ENCODE data around the gene TMEM176B. TPM values are rescaled to one million over a fixed set of nuclear protein-coding genes. Genes with fewer than 3 reads are reported as not detected.

TMEM176B gene
- total RNA-seq, 1 donor from 2014 or later, result 18.3 TPM

DNA sequence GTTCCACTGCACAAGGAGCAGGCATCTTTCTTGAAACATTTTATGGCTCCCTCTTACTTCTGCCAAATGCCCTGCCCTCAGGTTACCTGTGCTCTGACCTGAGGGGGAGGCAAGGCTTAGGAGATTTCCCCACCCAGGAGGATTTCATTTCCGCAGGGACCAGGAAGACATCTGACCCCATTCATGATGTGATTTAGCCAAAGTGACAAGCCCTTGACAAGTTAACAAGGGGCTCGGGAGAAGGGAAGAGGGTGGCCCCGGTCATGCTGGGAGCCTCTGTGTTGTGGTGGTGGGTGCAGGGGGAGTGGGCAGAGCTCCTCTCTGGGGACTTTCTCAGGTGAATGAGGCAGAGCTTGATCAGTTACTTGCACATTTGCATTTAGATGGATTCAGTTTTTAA is 44.0 kb downstream of the TMEM176B start:
- no peaks in the 10 kb centered on the region for H3K36me3 ChIP-seq (ENCODE audit: control insufficient read depth in 3 of 3, insufficient read depth in 3 of 3, low read length in 3 of 3)
- H3K4me3 ChIP-seq (ENCODE audit: low read length in 3 of 3), result no peak overlapping the region
- peaks cover 0 to 7% (median 5%) of the 10 kb centered on the region in 3 donors for H3K4me1 ChIP-seq (ENCODE audit: control insufficient read depth in 3 of 3, insufficient read depth in 3 of 3, low read length in 3 of 3)
- H3K9ac ChIP-seq (ENCODE audit: low read depth in 1 of 3, low read length in 3 of 3), result no peak overlapping the region
- H3K27me3 ChIP-seq (ENCODE audit: control insufficient read depth in 3 of 3, insufficient read depth in 3 of 3, low read length in 3 of 3), result no peaks in the 10 kb centered on the region
- no peaks in the 10 kb centered on the region for H3K9me3 ChIP-seq (ENCODE audit: control insufficient read depth in 3 of 3, low read length in 3 of 3)
- peak overlapping the region; percentile 68 for H3K27ac ChIP-seq (ENCODE audit: low read depth, low read length)

DNA sequence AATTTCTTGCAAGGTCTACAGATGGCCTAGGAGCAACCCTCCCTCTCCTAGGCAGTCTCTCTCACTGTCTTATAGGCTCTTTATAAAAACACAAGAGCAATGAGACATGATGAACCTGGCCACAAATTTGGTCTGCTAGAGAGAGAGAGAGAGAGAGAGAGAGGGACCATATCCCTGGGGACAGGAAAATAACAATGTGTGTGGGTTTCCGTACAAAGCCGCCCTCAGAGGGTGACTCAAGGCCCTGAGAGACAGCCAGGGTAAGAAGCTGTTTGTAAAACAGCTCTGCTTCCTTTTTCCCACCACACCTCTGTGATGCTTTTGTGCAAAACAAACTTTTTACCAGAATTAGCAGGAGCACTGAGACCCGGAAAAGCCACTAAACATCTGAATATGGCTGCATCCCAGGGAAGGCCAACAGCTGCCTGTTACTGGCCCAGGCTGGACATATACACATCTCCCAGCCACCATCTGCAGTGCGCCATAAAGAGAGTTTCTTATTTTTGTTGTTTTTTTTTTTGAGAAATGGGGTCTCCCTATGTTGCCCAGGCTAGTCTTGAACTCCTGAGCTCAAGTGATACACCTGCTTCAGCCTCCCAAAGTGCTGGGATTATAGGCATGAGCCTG is 44.6 kb downstream of the TMEM176B start:
- H3K9ac ChIP-seq (ENCODE audit: low read depth in 1 of 3, low read length in 3 of 3), result no peak overlapping the region
- no peak overlapping the region for H3K4me3 ChIP-seq (ENCODE audit: low read length in 3 of 3)
- no peaks in the 10 kb centered on the region for H3K36me3 ChIP-seq (ENCODE audit: control insufficient read depth in 3 of 3, insufficient read depth in 3 of 3, low read length in 3 of 3)
- peak overlapping the region; percentile 68 for H3K27ac ChIP-seq (ENCODE audit: low read depth, low read length)
- no peaks in the 10 kb centered on the region for H3K27me3 ChIP-seq (ENCODE audit: control insufficient read depth in 3 of 3, insufficient read depth in 3 of 3, low read length in 3 of 3)
- H3K9me3 ChIP-seq (ENCODE audit: control insufficient read depth in 3 of 3, low read length in 3 of 3), result no peaks in the 10 kb centered on the region
- H3K4me1 ChIP-seq (ENCODE audit: control insufficient read depth in 3 of 3, insufficient read depth in 3 of 3, low read length in 3 of 3), result peaks cover 0 to 7% (median 5%) of the 10 kb centered on the region in 3 donors

DNA sequence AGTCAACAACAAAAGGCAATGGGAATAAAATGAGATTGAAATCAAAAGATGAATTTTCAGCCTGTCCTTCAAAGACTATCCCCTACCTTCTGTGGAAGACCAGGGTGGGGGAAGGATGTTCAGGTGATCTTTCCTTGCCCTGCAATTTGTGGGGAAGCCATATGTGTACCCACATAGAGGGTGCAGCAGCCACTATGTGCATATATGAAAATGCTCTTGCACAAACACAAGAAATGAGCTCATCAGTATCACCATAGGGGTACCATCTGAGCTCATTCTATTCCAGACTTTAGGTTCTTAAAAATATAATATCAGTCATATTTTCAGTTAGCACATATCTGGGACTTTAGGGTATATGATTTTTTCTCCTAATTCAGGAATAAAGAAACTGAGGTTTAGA is 45.2 kb downstream of the TMEM176B start:
- H3K27ac ChIP-seq (ENCODE audit: low read depth, low read length), result peak overlapping the region; percentile 47
- no peaks in the 10 kb centered on the region for H3K27me3 ChIP-seq (ENCODE audit: control insufficient read depth in 3 of 3, insufficient read depth in 3 of 3, low read length in 3 of 3)
- H3K9ac ChIP-seq (ENCODE audit: low read depth in 1 of 3, low read length in 3 of 3), result no peak overlapping the region
- H3K4me3 ChIP-seq (ENCODE audit: low read length in 3 of 3), result no peak overlapping the region
- peaks cover 0 to 7% (median 5%) of the 10 kb centered on the region in 3 donors for H3K4me1 ChIP-seq (ENCODE audit: control insufficient read depth in 3 of 3, insufficient read depth in 3 of 3, low read length in 3 of 3)
- no peaks in the 10 kb centered on the region for H3K36me3 ChIP-seq (ENCODE audit: control insufficient read depth in 3 of 3, insufficient read depth in 3 of 3, low read length in 3 of 3)
- H3K9me3 ChIP-seq (ENCODE audit: control insufficient read depth in 3 of 3, low read length in 3 of 3), result no peaks in the 10 kb centered on the region

DNA sequence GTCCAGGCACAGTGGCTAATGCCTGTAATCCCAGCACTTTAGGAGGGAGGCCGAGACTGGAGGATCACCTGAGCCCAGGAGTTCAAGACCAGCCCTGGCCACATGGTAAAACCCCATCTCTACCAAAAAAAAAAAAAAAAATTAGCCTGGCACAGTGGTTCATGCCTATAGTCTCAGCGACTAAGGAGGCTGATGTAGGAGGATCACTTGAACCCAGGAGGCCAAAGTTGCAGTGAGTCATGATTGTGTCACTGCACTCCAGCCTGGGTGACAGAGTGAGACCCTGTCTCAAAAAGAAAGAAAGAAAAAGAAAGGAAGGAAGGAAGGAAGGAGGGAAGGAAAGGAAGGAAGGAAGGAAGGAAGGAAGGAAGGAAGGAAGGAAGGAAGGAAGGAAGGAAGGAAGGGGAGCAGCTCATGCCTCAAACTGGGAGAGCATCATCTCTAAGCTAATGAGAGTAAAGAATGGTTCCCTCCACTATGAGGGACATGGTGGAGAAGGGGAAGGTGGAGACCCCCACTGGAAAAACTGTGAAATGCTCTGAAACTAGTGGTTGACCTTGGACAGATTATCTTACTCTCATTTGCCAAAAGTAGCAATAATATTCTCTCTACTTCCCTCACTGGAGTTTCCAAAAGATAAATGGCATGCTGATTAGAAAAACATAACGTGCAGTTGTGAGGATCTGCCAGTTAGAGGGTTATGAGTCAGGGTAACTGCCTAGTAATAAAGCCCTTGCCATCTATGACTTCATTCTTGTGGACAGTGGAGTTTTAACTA is 46.1 kb downstream of the TMEM176B start:
- Histone ChIP-seq H3K9me3 (ENCODE audit: control insufficient read depth in 3 of 3, low read length in 3 of 3) (no peaks in the 10 kb centered on the region), H3K9ac (ENCODE audit: low read depth in 1 of 3, low read length in 3 of 3) (no peak overlapping the region), H3K4me1 (ENCODE audit: control insufficient read depth in 3 of 3, insufficient read depth in 3 of 3, low read length in 3 of 3) (peaks cover 0 to 7% (median 5%) of the 10 kb centered on the region in 3 donors), H3K4me3 (ENCODE audit: low read length in 3 of 3) (no peak overlapping the region), H3K27ac (ENCODE audit: low read depth, low read length) (no peak overlapping the region), H3K27me3 (ENCODE audit: control insufficient read depth in 3 of 3, insufficient read depth in 3 of 3, low read length in 3 of 3) (no peaks in the 10 kb centered on the region), H3K36me3 (ENCODE audit: control insufficient read depth in 3 of 3, insufficient read depth in 3 of 3, low read length in 3 of 3) (no peaks in the 10 kb centered on the region)

DNA sequence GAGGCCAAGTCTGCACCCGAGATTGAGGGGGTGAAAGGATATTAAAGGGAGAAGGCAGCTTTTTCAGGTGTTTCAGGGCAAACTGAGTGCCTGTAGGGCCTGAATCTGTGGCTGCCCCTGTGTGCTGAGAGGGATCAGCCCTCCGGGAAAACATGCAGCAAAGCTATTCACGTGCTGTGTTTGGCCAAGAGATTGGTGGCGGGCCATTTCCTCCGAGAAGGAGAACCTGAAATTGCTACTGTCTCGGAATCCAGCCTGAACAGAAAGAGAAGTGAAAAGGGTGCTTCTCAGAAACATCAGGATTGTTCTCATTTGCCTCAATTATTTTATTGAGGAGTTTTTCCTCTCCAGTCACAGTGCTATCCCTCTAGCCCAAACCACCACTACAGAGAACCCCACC is 46.9 kb downstream of the TMEM176B start:
- H3K36me3 ChIP-seq (ENCODE audit: control insufficient read depth in 3 of 3, insufficient read depth in 3 of 3, low read length in 3 of 3), result no peaks in the 10 kb centered on the region
- H3K27ac ChIP-seq (ENCODE audit: low read depth, low read length), result no peak overlapping the region

DNA sequence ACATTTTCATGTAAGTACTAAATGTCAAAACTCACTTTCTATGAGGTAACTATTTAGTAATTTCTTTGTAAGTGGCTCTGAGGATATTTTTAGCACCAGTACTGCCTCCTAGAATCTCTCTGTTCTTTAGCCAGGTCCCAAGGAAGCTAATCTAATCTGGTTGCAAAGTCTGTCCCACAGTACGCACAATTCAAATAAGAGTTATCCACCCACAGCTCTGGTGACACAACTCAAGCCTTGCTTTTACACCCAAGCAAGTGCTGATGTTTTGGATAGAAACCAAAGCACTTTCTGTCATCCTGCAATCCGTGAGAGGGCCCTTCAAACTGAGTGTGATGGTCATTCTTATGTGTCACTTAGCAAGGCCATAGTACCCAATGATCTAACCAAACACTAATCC is 48.5 kb downstream of the TMEM176B start:
- no peaks in the 10 kb centered on the region for H3K9me3 ChIP-seq (ENCODE audit: control insufficient read depth in 3 of 3, low read length in 3 of 3)
- H3K27me3 ChIP-seq (ENCODE audit: control insufficient read depth in 3 of 3, insufficient read depth in 3 of 3, low read length in 3 of 3), result peaks cover 0 to 8% (median 0%) of the 10 kb centered on the region in 3 donors
- peaks cover 0 to 7% (median 5%) of the 10 kb centered on the region in 3 donors for H3K4me1 ChIP-seq (ENCODE audit: control insufficient read depth in 3 of 3, insufficient read depth in 3 of 3, low read length in 3 of 3)
- H3K36me3 ChIP-seq (ENCODE audit: control insufficient read depth in 3 of 3, insufficient read depth in 3 of 3, low read length in 3 of 3), result no peaks in the 10 kb centered on the region
- H3K27ac ChIP-seq (ENCODE audit: low read depth, low read length), result no peak overlapping the region
- no peak overlapping the region for H3K4me3 ChIP-seq (ENCODE audit: low read length in 3 of 3)
- H3K9ac ChIP-seq (ENCODE audit: low read depth in 1 of 3, low read length in 3 of 3), result no peak overlapping the region

More for the DNA sequence above, 46.9 kb downstream of the TMEM176B start:
- H3K27me3 ChIP-seq (ENCODE audit: control insufficient read depth in 3 of 3, insufficient read depth in 3 of 3, low read length in 3 of 3), result no peaks in the 10 kb centered on the region
- H3K4me1 ChIP-seq (ENCODE audit: control insufficient read depth in 3 of 3, insufficient read depth in 3 of 3, low read length in 3 of 3), result peaks cover 0 to 7% (median 5%) of the 10 kb centered on the region in 3 donors
- no peak overlapping the region for H3K9ac ChIP-seq (ENCODE audit: low read depth in 1 of 3, low read length in 3 of 3)
- H3K9me3 ChIP-seq (ENCODE audit: control insufficient read depth in 3 of 3, low read length in 3 of 3), result no peaks in the 10 kb centered on the region
- no peak overlapping the region for H3K4me3 ChIP-seq (ENCODE audit: low read length in 3 of 3)

DNA sequence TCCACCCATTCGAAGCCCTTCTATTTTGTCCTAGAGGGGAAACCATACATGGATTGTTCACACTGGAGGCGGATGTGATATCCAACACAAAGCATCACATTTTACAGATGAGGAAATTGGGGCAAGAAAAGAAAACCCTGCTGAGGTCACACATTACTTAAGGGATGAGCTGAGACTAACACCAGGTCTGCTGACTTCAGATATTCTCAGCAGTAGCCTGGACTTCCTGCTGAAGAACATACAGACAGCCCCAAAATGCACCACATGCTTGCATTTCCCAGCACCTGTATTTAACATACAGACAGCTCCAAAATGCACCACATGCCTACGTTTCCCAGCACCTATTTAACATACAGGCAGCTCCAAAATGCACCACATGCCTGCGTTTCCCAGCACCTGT is 51.8 kb downstream of the TMEM176B start:
- no peak overlapping the region for H3K27ac ChIP-seq (ENCODE audit: low read depth, low read length)
- no peak overlapping the region for H3K9ac ChIP-seq (ENCODE audit: low read depth in 1 of 3, low read length in 3 of 3)
- H3K9me3 ChIP-seq (ENCODE audit: control insufficient read depth in 3 of 3, low read length in 3 of 3), result no peaks in the 10 kb centered on the region
- H3K27me3 ChIP-seq (ENCODE audit: control insufficient read depth in 3 of 3, insufficient read depth in 3 of 3, low read length in 3 of 3), result peaks cover 0 to 8% (median 0%) of the 10 kb centered on the region in 3 donors
- H3K4me1 ChIP-seq (ENCODE audit: control insufficient read depth in 3 of 3, insufficient read depth in 3 of 3, low read length in 3 of 3), result peaks cover 0 to 6% (median 5%) of the 10 kb centered on the region in 3 donors
- no peaks in the 10 kb centered on the region for H3K36me3 ChIP-seq (ENCODE audit: control insufficient read depth in 3 of 3, insufficient read depth in 3 of 3, low read length in 3 of 3)
- H3K4me3 ChIP-seq (ENCODE audit: low read length in 3 of 3), result no peak overlapping the region

DNA sequence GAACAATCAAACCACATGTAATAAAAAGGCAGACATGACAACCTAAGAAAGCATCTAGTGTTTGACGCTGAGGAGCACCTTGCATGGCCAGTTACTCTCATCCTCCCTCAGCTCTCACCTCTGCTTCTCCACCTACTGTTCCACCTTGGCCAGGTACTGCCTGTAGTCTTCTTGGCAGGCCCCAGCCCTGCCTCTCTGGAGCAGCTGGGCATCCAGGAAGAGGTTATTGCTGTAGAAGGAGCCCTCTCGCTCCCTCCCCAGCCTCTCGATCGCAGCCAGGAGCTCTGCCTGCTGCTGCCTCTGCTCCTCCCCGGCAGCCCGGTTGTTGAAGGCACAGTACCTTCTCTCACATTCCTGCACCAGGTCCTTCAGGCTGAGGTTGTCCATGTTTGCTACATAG is 53.2 kb downstream of the TMEM176B start:
- H3K27me3 ChIP-seq (ENCODE audit: control insufficient read depth in 3 of 3, insufficient read depth in 3 of 3, low read length in 3 of 3), result peaks cover 0 to 8% (median 0%) of the 10 kb centered on the region in 3 donors
- no peak overlapping the region for H3K9ac ChIP-seq (ENCODE audit: low read depth in 1 of 3, low read length in 3 of 3)
- H3K9me3 ChIP-seq (ENCODE audit: control insufficient read depth in 3 of 3, low read length in 3 of 3), result no peaks in the 10 kb centered on the region
- H3K4me3 ChIP-seq (ENCODE audit: low read length in 3 of 3), result no peak overlapping the region
- no peak overlapping the region for H3K27ac ChIP-seq (ENCODE audit: low read depth, low read length)
- H3K4me1 ChIP-seq (ENCODE audit: control insufficient read depth in 3 of 3, insufficient read depth in 3 of 3, low read length in 3 of 3), result peaks cover 5 to 14% (median 11%) of the 10 kb centered on the region in 3 donors
- H3K36me3 ChIP-seq (ENCODE audit: control insufficient read depth in 3 of 3, insufficient read depth in 3 of 3, low read length in 3 of 3), result peaks cover 0 to 2% (median 2%) of the 10 kb centered on the region in 3 donors

DNA sequence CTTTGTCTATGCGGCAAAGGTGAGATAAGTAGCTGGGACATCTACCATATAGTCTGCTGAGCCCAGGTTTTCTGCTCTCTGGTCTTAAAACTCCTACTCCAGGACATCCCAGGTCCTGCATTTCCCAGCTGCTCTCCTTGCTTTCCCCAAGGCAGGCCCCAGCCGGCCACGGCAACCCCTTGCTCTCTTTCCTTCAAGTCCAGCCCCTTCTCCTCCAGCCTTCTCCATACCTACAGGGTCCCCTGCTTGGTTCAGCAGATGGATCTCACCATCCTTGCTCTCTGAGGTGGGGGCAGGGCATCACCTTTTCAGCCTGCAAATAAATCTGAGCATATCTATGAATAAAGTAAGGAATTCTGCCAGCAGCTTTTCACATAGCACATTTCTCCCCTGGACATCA is 54.3 kb downstream of the TMEM176B start:
- Histone ChIP-seq H3K27ac (ENCODE audit: low read depth, low read length) (no peak overlapping the region), H3K9me3 (ENCODE audit: control insufficient read depth in 3 of 3, low read length in 3 of 3) (no peaks in the 10 kb centered on the region), H3K27me3 (ENCODE audit: control insufficient read depth in 3 of 3, insufficient read depth in 3 of 3, low read length in 3 of 3) (peaks cover 0 to 8% (median 0%) of the 10 kb centered on the region in 3 donors), H3K9ac (ENCODE audit: low read depth in 1 of 3, low read length in 3 of 3) (no peak overlapping the region), H3K4me3 (ENCODE audit: low read length in 3 of 3) (no peak overlapping the region), H3K4me1 (ENCODE audit: control insufficient read depth in 3 of 3, insufficient read depth in 3 of 3, low read length in 3 of 3) (peaks cover 5 to 18% (median 11%) of the 10 kb centered on the region in 3 donors), H3K36me3 (ENCODE audit: control insufficient read depth in 3 of 3, insufficient read depth in 3 of 3, low read length in 3 of 3) (peaks cover 0 to 4% (median 2%) of the 10 kb centered on the region in 3 donors)

DNA sequence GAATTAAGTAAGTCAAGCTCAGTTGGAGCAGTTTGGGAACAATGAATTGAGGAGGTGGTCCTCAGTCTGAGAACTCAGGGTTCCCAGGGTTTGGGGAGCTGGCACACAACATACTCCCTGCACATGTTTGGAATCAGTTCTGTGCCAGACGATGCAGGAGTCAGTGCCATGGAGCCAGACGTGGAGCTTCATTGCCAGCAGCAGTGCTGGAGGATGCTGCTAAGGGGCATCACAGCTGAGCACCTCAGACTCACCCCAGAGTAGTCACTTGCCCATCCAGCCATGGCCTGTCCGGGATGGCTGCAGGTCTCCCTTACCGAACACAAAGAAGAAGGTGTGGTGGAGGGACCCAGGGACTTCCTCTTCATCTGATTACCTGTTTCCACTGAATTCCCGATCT is 55.1 kb downstream of the TMEM176B start:
- no peaks in the 10 kb centered on the region for H3K9me3 ChIP-seq (ENCODE audit: control insufficient read depth in 3 of 3, low read length in 3 of 3)
- no peak overlapping the region for H3K27ac ChIP-seq (ENCODE audit: low read depth, low read length)
- peaks cover 8 to 18% (median 11%) of the 10 kb centered on the region in 3 donors for H3K4me1 ChIP-seq (ENCODE audit: control insufficient read depth in 3 of 3, insufficient read depth in 3 of 3, low read length in 3 of 3)
- peaks cover 0 to 8% (median 0%) of the 10 kb centered on the region in 3 donors for H3K27me3 ChIP-seq (ENCODE audit: control insufficient read depth in 3 of 3, insufficient read depth in 3 of 3, low read length in 3 of 3)
- H3K4me3 ChIP-seq (ENCODE audit: low read length in 3 of 3), result no peak overlapping the region
- H3K36me3 ChIP-seq (ENCODE audit: control insufficient read depth in 3 of 3, insufficient read depth in 3 of 3, low read length in 3 of 3), result peaks cover 0 to 5% (median 2%) of the 10 kb centered on the region in 3 donors
- H3K9ac ChIP-seq (ENCODE audit: low read depth in 1 of 3, low read length in 3 of 3), result no peak overlapping the region
